RPMI8226 (cell line): ENCODE measurements around the gene SAYSD1.

Experiments used
- DNase-seq: peaks from one replicate; pipeline ENCODE4 v3.0.0-alpha.2; 2015

The SAYSD1 gene

GRCh38 chr6:39056191-39056590 is 58.8 kb downstream of the SAYSD1 start:
- DNase-seq = no peak

GRCh38 chr6:39055661-39056060 is 59.3 kb downstream of the SAYSD1 start:
- DNase-seq = no peak

GRCh38 chr6:39054577-39055142 is 60.3 kb downstream of the SAYSD1 start:
- no peak for DNase-seq
